DMS153 treated with DMSO at 0.1 percent for 48 hours (cell line): ENCODE data around the gene KIAA0408.
"Not testable (repeated sequence)": the region's sequence is repeated elsewhere in the genome, so short reads cannot be mapped to it uniquely, and the experiment has no call there.

Experiments
- DNase-seq: peaks from one replicate; lab custom pipeline; 2025; ENCODE audit not compliant: unreplicated experiment; lab: John Stamatoyannopoulos, UW

Gene KIAA0408

GRCh38 chr6:127464161-127464880, 5.1 kb upstream of the KIAA0408 start:
- no peak for DNase-seq

DNA sequence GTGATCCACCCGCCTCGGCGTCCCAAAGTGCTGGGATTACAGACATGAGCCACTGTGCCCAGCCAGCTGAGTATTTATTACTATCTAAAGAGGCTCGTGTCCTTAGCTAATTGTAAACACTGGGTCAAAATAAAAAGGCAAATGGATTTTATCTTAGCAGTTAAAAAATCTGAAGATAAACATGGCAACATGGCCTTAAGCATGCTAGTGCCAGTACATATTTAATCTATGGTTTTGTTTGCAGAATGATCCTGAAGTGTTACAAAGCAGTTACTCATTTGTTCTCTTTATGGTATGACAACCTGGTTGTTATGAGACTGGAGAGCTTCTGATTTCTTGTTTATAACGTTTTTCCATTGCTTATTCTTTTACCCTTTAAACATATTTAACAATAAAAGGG, 3.9 kb upstream of the KIAA0408 start:
- DNase-seq = no peak

DNA sequence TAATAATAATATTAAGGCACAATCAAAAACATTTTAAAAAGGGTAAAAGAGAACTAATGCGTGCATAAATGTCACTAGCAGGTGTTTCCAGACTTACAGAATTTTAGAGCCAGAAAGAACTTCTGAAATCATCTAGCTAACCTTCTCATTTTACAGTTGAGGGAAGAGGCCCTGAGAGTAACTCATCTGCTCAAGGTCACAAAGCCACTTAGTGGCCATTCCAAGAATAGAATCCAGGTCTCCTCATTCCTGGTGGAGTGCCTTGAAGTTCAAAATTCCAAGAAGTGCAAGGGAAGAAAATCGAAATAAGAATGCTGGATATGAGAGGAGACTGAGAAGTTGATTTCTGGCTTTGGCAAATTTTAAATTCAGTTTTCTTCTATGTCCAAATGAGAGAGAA, 3.2 kb upstream of the KIAA0408 start:
- no peak for DNase-seq

DNA sequence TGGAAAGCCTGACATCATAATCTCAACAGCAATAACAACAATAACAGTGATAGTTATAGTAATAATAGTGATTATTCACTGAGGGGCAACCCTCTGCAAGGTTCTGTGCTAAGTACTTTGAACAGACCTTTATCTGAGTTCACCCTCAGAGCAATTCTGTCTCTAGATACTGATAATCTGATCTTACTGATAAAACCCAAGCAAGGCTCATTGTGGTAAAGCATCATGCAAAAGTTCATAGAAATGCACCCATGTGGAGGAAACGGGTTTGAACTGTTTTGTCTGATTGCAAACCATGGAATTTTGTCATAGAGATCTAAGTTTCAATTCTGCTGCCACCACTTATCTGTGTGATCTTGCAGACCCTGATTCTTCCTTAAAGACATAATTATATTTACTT, 1.3 kb upstream of the KIAA0408 start:
- no peak for DNase-seq

- DNase-seq = no peak
Measured at GRCh38 chr6:127458817-127459216, 372 bp downstream of the KIAA0408 start.

GRCh38 chr6:127458222-127458621, 967 bp downstream of the KIAA0408 start:
- no peak for DNase-seq

DNA sequence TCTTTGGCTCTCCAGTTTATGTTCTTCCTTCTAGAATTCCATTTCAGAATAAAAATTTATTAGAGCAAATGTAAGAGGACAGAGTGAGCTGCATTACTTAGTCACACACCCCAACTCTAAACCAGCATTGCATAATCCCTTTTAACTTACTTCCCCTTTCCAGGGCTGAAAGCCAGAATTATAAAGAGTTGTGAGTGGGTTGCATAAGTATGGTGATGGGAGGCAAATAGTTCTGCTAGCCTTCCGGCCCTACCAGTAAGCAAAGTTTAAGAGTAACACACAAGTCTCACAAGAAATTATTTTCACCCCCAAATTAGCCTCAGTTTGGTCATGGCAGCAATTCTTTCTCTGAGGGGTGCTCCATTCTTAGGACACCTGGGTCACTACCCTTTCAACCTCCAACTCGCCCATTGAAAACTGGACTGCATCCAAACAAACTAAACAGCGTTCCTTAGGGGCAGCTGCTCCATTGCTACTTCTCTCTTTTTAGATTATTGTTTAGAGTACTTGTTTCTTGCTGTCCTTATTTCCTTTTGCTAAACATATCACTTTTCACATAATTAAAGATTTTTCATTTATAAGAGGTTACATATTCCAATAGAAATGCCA, 1.6 kb downstream of the KIAA0408 start:
- DNase-seq = no peak

DNA sequence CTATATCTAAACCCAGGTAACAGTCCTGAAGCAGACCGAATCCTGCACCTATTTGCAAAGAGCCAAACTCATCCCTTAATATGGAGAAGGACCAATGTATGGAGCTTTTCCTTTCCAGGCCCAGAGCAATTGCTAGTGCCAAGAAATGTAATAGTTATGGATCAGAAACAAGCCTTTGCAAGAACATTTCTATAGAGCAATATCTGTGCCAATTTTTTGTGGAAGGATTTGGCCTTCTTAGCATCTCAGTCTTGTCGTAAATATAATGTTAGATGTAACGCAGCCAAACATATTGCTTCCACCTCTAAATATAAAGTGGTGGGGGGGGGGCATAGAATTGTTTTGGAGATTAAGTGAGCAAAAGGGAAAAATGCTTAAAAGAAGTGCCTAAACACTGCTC, 2.7 kb downstream of the KIAA0408 start:
- DNase-seq = no peak

GRCh38 chr6:127453845-127454619, 5.2 kb downstream of the KIAA0408 start:
- no peak for DNase-seq

DNA sequence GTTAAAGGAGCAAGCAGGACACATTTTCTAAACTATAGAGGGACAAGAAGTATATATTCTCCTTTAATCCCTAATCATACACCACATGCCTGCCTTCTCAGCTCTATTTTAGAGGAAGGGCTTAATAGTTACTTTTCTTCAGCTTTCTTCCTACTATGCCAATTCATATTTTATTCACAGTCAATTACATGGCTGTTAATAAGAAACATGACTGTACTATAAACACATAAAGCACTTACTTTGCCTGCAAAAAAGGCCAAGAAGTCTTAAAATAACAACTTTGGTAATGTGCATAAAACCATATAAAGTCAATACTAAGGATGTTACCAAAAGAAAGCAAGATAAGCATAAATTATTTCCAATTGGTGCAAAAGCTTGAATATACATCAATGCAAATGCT, 6.4 kb downstream of the KIAA0408 start:
- no peak for DNase-seq

DNA sequence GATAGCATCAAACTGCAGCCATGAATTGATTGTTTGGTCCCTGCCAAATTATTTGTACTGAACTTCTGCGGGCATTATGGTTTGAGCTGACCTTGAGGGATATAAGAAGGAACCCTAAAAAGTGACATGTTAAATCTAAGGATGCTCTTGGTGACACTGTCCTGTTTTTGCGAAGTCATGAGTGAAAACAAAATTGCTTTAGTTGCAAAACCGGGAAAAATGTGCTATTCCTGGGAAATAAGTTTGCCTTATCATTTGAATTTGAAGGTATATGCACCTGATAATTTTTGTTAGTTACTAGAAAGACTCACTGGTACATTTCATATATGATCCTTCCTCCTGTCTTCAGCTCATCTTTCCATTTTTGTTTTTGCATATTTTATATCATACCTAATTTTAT, 7.8 kb downstream of the KIAA0408 start:
- DNase-seq = no peak

GRCh38 chr6:127447780-127448179, 11.4 kb downstream of the KIAA0408 start:
- DNase-seq = no peak

GRCh38 chr6:127446356-127446755, 12.8 kb downstream of the KIAA0408 start:
- no peak for DNase-seq

DNA sequence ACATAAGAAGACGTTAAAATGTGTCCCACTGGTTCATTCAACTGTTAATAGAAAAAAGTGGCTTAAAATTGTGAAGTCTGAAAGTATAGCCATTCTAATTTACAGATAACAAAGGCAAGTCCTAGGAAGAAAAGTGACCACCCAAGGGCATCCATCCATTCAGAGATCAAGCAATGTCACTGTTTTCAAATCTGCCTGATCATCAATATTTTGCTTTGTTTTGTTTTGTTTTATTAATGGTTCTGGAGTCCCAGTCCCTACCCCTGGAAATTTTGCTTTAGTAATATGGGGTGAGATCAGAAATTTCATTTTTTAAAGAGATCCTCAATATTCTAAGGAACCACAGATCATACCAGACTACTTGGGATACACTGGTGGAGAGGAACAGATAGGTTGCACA, 17.3 kb downstream of the KIAA0408 start:
- no peak for DNase-seq

DNA sequence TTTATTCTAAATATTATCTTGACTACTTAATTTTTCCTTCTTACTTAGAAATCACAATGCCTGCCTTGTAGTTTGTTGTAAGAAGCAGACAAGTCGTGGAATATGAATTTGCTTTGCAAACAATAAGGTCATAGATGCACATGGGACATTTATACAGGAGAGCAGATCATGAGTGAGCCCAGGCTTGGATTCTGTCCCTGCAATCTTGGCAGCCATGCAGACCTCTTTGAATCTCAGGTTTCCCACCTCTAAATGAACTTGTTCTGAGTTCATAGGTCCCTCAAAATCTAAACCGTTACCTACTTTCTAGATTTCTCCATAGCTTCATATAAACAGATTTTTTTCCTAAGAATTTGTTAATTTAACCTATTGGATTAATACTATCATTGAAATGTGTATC, 19.5 kb downstream of the KIAA0408 start:
- no peak for DNase-seq

GRCh38 chr6:127436578-127437110, 22.5 kb downstream of the KIAA0408 start:
- DNase-seq = no peak

GRCh38 chr6:127435626-127436220, 23.5 kb downstream of the KIAA0408 start:
- no peak for DNase-seq

- DNase-seq = no peak
Measured at GRCh38 chr6:127434651-127435050, 24.5 kb downstream of the KIAA0408 start.

DNA sequence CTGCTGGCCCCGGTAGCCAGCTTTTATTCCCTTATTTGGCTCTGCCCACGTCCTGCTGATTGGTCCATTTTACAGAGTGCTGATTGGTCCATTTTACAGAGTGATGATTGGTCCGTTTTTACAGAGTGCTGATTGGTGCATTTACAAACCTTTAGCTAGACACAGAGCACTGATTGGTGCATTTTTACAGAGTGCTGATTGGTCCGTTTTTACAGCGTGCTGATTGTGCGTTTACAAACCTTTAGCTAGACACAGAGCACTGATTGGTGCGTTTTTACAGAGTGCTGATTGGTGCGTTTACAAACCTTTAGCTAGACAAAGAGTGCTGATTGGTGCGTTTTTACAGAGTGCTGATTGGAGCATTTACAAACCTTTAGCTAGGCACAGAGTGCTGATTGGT, 30.6 kb downstream of the KIAA0408 start:
- not testable (repeated sequence) for DNase-seq

DNA sequence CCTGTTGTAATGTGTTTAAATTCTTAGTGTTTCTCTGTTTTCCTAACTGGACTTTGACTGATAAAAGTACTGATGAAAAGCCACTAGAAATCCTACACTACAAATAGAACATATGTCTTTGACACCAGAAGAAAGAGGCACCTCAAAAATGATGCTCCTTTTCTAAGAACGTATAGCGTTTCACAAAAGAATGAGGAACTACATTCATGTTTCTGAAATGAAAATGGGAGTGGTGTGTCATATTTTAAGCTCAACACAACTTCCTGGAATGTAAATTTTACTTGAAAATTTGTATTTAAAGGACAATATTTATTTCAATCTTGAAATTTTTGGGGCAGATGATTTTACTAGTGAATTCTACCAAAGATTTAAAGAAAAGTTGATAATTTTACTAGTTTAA, 35.3 kb downstream of the KIAA0408 start:
- DNase-seq = no peak

DNA sequence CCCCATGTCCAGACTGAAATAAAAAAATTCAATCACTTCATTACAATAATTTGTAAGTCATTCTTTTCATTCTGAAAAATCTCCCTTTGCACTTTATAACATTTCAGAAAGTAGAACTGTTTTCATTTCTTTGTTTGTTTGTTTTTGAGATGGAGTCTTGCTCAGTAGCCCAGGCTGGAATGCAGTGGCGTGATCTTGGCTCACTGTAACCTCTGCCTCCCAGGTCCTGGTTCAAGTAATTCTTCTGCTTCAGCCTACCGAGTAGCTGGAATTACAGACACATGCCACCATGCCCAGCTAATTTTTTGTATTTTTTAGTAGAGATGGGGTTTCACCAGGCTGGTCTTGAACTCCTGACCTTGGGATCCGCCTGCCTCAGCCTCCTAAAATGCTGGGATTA, 38.0 kb downstream of the KIAA0408 start:
- not testable (repeated sequence) for DNase-seq

- DNase-seq = peak; percentile 60
Measured at GRCh38 chr6:127420556-127420955, 38.6 kb downstream of the KIAA0408 start.
